Measurements from ENCODE around the gene SARS1.
"Not testable (repeated sequence)": the region's sequence is repeated elsewhere in the genome, so short reads cannot be mapped to it uniquely, and the experiment has no call there.

Gene SARS1, protein sequence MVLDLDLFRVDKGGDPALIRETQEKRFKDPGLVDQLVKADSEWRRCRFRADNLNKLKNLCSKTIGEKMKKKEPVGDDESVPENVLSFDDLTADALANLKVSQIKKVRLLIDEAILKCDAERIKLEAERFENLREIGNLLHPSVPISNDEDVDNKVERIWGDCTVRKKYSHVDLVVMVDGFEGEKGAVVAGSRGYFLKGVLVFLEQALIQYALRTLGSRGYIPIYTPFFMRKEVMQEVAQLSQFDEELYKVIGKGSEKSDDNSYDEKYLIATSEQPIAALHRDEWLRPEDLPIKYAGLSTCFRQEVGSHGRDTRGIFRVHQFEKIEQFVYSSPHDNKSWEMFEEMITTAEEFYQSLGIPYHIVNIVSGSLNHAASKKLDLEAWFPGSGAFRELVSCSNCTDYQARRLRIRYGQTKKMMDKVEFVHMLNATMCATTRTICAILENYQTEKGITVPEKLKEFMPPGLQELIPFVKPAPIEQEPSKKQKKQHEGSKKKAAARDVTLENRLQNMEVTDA

DNA sequence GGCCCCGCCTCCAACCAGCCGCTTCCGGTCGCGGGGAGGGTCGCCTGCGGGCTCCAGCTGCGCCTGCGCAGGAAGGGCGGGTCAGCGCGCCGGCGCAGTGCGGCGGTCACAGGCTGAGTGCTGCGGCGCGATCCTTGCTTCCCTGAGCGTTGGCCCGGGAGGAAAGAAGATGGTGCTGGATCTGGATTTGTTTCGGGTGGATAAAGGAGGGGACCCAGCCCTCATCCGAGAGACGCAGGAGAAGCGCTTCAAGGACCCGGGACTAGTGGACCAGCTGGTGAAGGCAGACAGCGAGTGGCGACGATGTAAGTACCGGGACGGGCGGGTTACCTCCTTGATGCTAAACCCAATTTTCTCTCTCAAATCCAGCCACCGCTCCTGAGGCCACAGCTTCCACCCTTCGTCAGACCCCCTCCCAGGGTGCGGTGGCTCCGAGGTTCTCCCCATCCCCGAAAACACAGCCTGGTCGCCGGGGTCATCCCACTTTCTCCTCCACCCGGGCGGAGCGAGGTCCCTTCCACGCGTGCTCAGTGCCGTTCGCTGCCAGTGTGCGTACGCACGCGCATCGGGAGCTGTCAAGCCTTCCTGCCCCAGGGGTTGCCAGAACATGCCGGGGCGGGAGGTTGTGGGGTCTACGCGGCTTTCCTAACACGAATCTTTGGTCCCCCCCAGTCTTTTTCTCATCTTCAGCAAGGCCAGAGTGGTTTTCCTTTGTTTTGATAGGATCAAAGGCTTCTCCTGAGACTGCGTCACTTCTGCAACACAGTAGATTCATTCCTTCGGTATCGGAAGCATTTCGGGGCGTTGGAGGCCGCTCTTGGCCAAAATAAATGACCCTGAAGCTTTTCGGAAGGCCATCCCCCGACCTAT lies at the start of gene SARS1:
Gene SARS1, plus strand, starts transcription at position 95 of the 870 bp plus-strand sequence. Its CDS starts 75 bp downstream, at position 170.
- Histone ChIP-seq H3K36me3 (ENCODE audit: control insufficient read depth, insufficient read depth, low read length) (no peaks in the 10 kb centered on the region), H3K27me3 (ENCODE audit: control insufficient read depth, insufficient read depth, low read length) (no peaks in the 10 kb centered on the region), H3K9me3 (ENCODE audit: control insufficient read depth, insufficient read depth, low read length) (no peaks in the 10 kb centered on the region), H3K4me1 (ENCODE audit: control insufficient read depth, insufficient read depth, low read length) (no peaks in the 10 kb centered on the region), H3K4me3 (ENCODE audit: low read length) (peak within 1 kb of the TSS; percentile 94), H3K27ac (ENCODE audit: low read length) (no peak within 1 kb of the TSS)
- DNase-seq (ENCODE audit: low read depth, low spot score): peak; percentile 72
- no CpG with 5 or more reads among the region's 64 CpGs for WGBS (ENCODE audit: insufficient coverage, insufficient read length)

DNA sequence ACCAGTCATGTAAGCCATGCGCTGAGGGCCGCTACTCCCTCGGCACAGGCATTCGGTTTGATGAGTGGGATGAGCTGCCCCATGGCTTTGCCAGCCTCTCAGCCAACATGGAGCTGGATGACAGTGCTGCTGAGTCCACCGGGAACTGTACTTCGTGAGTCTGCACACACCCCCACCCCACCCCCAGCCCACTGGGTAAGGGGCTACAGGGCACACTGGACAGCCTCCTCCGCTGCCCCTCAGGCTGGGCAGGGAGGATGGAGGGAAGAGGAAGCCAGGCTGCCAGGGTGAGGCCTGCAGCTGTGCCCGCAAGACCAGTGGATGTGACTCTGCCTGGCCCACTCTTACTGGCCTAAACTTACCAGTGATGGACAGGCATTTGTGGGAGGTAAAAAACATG lies 49.2 kb upstream of the SARS1 start:
- WGBS (ENCODE audit: insufficient coverage, insufficient read length): no CpG with 5 or more reads among the region's 8 CpGs
- Histone ChIP-seq H3K9me3 (ENCODE audit: control insufficient read depth, insufficient read depth, low read length) (no peaks in the 10 kb centered on the region), H3K27ac (ENCODE audit: low read length) (no peak overlapping the region), H3K36me3 (ENCODE audit: control insufficient read depth, insufficient read depth, low read length) (no peaks in the 10 kb centered on the region), H3K4me1 (ENCODE audit: control insufficient read depth, insufficient read depth, low read length) (peaks cover 3% of the 10 kb centered on the region; the same call in 1 of the 2 replicates), H3K27me3 (ENCODE audit: control insufficient read depth, insufficient read depth, low read length) (no peaks in the 10 kb centered on the region), H3K4me3 (ENCODE audit: low read length) (no peak overlapping the region)
- DNase-seq (ENCODE audit: low read depth, low spot score): no peak

DNA sequence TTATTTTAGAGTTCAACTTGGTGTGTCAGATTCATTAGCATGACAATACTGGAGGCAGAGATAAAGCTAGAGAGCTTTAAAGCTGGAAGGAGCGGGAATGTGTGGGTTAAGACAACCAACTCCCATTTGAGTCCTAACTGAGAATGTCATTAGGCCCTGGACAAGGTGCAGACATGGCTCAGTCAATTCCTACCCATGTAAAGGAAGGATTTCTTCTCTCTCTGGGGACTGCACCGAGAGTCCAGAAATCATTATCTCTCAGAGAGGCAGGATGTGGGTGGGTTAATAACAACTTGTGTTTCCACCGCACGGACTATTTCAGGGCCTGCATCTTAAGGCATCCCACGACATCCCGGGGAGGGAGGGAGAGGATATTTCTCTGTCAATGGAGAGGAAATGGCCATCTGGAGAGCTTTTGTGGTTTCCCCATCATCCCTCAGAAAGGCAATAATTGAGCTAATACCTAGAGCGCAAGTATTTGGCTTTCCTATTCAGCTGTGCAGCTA lies 46.7 kb upstream of the SARS1 start:
- Histone ChIP-seq H3K27me3 (ENCODE audit: control insufficient read depth, insufficient read depth, low read length) (no peaks in the 10 kb centered on the region), H3K4me3 (ENCODE audit: low read length) (no peak overlapping the region), H3K9me3 (ENCODE audit: control insufficient read depth, insufficient read depth, low read length) (no peaks in the 10 kb centered on the region), H3K27ac (ENCODE audit: low read length) (no peak overlapping the region), H3K36me3 (ENCODE audit: control insufficient read depth, insufficient read depth, low read length) (no peaks in the 10 kb centered on the region), H3K4me1 (ENCODE audit: control insufficient read depth, insufficient read depth, low read length) (peaks cover 3% of the 10 kb centered on the region; the same call in 1 of the 2 replicates)
- no CpG with 5 or more reads among the region's 7 CpGs for WGBS (ENCODE audit: insufficient coverage, insufficient read length)
- DNase-seq (ENCODE audit: low read depth, low spot score): no peak

DNA sequence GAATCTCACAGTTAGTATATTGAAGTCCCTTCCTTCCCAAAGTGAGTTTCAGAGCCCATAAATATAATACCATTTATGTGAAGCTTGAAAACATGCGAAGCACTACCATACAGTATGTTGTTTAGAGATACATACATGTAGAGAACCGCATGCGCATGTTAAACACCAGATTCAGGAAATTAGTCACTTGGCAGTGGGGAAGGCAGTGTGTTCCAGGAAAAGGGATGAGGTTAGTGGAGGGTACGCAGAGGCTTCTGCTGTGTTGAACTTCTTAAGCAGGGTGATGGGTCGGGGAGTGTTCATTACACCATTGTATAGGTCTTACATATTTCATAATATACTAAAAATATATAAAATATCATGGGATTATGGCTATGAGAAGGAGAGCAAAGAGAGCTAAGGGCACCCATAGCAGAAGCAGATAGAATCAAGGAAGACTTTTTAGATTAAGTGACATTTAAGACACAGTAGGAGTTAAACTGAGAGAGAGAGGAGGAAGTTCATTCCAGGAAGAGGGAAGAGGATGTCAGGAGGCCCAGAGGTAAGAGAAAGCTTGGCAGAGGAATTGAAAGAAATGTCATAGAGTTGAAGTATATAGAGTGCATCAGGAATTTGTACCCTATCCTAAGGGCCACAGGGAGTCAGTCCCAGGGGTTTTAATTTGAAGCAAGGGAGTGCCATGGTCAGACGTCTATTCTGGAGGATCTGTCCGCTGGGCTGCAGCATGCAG lies 43.5 kb upstream of the SARS1 start:
- Histone ChIP-seq H3K9me3 (ENCODE audit: control insufficient read depth, insufficient read depth, low read length) (no peaks in the 10 kb centered on the region), H3K4me3 (ENCODE audit: low read length) (no peak overlapping the region), H3K4me1 (ENCODE audit: control insufficient read depth, insufficient read depth, low read length) (peaks cover 3% of the 10 kb centered on the region; the same call in 1 of the 2 replicates), H3K27me3 (ENCODE audit: control insufficient read depth, insufficient read depth, low read length) (no peaks in the 10 kb centered on the region), H3K27ac (ENCODE audit: low read length) (no peak overlapping the region), H3K36me3 (ENCODE audit: control insufficient read depth, insufficient read depth, low read length) (no peaks in the 10 kb centered on the region)
- no peak for DNase-seq (ENCODE audit: low read depth, low spot score)
- no CpG with 5 or more reads among the region's 7 CpGs for WGBS (ENCODE audit: insufficient coverage, insufficient read length)

DNA sequence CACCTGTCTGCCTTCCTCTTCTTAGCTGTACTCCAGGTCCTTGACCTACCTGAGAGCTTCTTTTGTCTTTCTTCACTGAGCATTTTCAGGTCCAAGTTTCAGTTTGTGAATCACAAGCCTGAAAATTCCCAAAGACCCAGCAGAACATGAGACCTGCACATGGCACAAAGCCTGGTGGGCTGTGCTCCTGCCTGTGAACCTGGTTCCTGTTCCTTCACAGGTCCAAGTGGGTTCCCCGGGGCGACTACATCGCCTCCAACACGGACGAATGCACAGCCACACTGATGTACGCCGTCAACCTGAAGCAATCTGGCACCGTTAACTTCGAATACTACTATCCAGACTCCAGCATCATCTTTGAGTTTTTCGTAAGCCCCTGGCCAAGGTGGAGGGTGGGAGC lies 42.1 kb upstream of the SARS1 start:
- Histone ChIP-seq H3K9me3 (ENCODE audit: control insufficient read depth, insufficient read depth, low read length) (no peaks in the 10 kb centered on the region), H3K27me3 (ENCODE audit: control insufficient read depth, insufficient read depth, low read length) (no peaks in the 10 kb centered on the region), H3K27ac (ENCODE audit: low read length) (no peak overlapping the region), H3K4me3 (ENCODE audit: low read length) (no peak overlapping the region), H3K36me3 (ENCODE audit: control insufficient read depth, insufficient read depth, low read length) (no peaks in the 10 kb centered on the region), H3K4me1 (ENCODE audit: control insufficient read depth, insufficient read depth, low read length) (peaks cover 1% of the 10 kb centered on the region; the same call in 1 of the 2 replicates)
- no peak for DNase-seq (ENCODE audit: low read depth, low spot score)
- no CpG with 5 or more reads among the region's 10 CpGs for WGBS (ENCODE audit: insufficient coverage, insufficient read length)

DNA sequence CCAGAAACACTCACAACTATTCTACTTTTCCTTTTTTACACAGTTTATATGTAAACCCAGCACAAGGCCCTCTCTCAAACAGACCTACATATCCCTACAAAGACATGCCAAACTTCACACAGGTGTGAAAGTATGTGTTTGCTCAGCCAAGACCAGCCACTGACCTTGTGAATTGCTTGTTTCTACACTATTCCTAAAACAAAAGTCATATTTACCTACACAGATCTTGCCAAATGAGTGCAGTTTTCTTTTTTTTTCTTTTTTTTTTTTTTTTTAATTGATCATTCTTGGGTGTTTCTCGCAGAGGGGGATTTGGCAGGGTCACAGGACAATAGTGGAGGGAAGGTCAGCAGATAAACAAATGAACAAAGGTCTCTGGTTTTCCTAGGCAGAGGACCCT lies 37.4 kb upstream of the SARS1 start:
- H3K4me3 ChIP-seq (ENCODE audit: low read length); H3K27me3 ChIP-seq (ENCODE audit: control insufficient read depth, insufficient read depth, low read length); DNase-seq (ENCODE audit: low read depth, low spot score); H3K27ac ChIP-seq (ENCODE audit: low read length); H3K36me3 ChIP-seq (ENCODE audit: control insufficient read depth, insufficient read depth, low read length); H3K9me3 ChIP-seq (ENCODE audit: control insufficient read depth, insufficient read depth, low read length); H3K4me1 ChIP-seq (ENCODE audit: control insufficient read depth, insufficient read depth, low read length): not testable (repeated sequence)
- WGBS (ENCODE audit: insufficient coverage, insufficient read length): no CpG with 5 or more reads among the region's 1 CpG

DNA sequence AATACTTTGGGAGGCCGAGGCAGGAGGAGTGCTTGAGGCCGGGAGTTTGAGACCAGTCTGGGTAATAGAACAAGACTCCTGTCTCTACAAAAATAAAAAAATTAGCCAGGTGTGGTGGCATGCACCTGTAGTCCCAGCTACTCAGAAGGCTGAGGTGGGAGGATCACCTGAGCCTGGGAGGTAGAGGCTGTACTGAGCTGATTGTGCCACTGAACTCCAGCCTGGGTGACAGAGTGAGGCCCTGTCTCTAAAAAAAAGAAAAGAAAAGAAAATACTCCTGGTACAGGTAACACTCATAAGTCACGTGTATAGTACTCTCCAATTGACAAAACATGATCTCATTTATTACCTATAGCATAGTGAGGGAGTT lies 33.0 kb upstream of the SARS1 start:
- not testable (repeated sequence) for H3K4me3 ChIP-seq (ENCODE audit: low read length); H3K27me3 ChIP-seq (ENCODE audit: control insufficient read depth, insufficient read depth, low read length); DNase-seq (ENCODE audit: low read depth, low spot score); H3K27ac ChIP-seq (ENCODE audit: low read length); H3K9me3 ChIP-seq (ENCODE audit: control insufficient read depth, insufficient read depth, low read length); H3K36me3 ChIP-seq (ENCODE audit: control insufficient read depth, insufficient read depth, low read length); H3K4me1 ChIP-seq (ENCODE audit: control insufficient read depth, insufficient read depth, low read length)
- WGBS (ENCODE audit: insufficient coverage, insufficient read length): no CpG with 5 or more reads among the region's 3 CpGs

DNA sequence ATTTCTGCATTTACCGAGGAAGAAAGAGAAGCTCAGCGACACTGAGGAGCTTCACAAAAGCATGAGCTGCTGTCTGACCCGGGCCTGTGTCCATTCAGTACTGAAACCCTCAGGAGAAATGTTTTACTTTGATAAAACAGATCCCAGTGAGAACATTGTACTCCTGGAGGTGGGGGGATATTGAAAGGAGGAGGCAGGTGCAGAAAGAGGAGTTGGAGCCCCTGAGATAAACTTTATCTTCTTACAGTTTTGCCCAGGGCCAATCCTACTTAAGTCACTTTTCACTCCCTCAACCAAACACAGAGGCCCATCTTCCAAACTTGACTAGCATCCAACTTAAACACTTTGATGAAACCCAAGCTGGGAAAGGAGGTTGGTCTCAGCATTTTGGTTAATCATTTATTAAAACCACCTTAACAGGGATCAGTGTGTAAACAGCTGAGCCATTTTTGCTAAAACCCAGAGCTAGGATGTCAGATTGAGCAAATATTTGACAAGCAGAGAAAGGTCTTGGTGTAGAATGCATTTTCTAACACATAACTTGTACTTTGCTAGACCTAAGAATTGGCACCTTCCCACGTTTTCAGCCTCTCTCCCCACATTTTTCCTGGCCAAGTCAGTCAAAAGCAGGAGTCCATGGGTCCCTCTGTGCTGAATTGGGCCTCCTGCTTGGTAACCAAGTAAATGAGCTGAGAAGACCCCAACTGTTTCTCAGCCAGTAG lies 32.5 kb upstream of the SARS1 start:
- no peaks in the 10 kb centered on the region for H3K4me1 ChIP-seq (ENCODE audit: control insufficient read depth, insufficient read depth, low read length)
- no peaks in the 10 kb centered on the region for H3K27me3 ChIP-seq (ENCODE audit: control insufficient read depth, insufficient read depth, low read length)
- DNase-seq (ENCODE audit: low read depth, low spot score): no peak
- no CpG with 5 or more reads among the region's 4 CpGs for WGBS (ENCODE audit: insufficient coverage, insufficient read length)
- H3K27ac ChIP-seq (ENCODE audit: low read length): no peak overlapping the region
- no peak overlapping the region for H3K4me3 ChIP-seq (ENCODE audit: low read length)
- no peaks in the 10 kb centered on the region for H3K36me3 ChIP-seq (ENCODE audit: control insufficient read depth, insufficient read depth, low read length)
- H3K9me3 ChIP-seq (ENCODE audit: control insufficient read depth, insufficient read depth, low read length): no peaks in the 10 kb centered on the region

DNA sequence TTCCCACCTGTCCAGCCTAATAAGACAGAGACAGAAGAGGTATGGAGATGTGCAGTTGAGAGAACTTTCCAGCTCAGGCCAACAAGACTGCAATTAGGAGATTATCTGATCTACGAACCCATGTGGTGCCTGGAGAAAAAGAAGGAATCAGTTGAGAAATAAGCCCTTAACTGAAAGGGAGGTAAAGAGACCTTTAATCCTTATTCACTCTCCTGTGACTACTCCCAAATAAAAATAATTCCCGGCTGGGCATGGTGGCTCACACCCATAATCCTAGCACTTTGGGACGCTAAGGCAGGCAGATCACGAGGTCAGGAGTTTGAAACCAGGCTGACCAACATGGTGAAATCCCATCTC lies 31.9 kb upstream of the SARS1 start:
- WGBS (ENCODE audit: insufficient coverage, insufficient read length): no CpG with 5 or more reads among the region's 4 CpGs
- Histone ChIP-seq H3K27ac (ENCODE audit: low read length) (no peak overlapping the region), H3K9me3 (ENCODE audit: control insufficient read depth, insufficient read depth, low read length) (no peaks in the 10 kb centered on the region), H3K27me3 (ENCODE audit: control insufficient read depth, insufficient read depth, low read length) (no peaks in the 10 kb centered on the region), H3K4me1 (ENCODE audit: control insufficient read depth, insufficient read depth, low read length) (0 out of 2 replicates have a peak, but pooled peaks cover 1% of the 10 kb centered on the region), H3K36me3 (ENCODE audit: control insufficient read depth, insufficient read depth, low read length) (no peaks in the 10 kb centered on the region), H3K4me3 (ENCODE audit: low read length) (no peak overlapping the region)
- DNase-seq (ENCODE audit: low read depth, low spot score): no peak
